ENCODE data around the gene HMCES. TPM values are rescaled to one million over a fixed set of nuclear protein-coding genes. Genes with fewer than 3 reads are reported as not detected.
A peak's percentile ranks its signal among the peaks of the same experiment; 100 is the strongest.

HMCES gene
- total and polyA plus RNA-seq, 2 of the 13 experiments (the other 11 are each of a cell fraction or from before 2014, with no cell fraction given), result 16.1 to 37.5 TPM

- 92% methylated on average over 3 of the region's 3 CpGs for WGBS (ENCODE audit: low lambda C conversion rate)
- FAIRE-seq (no peak), DNase-seq (ENCODE audit: low spot score) (no peak), ATAC-seq (peak; percentile 3; the same call in 2 of the 3 replicates)
- H3K9ac ChIP-seq (ENCODE audit: insufficient read depth, low read depth, low read length), result no peak overlapping the region
- no peak overlapping the region for H3K27ac ChIP-seq (ENCODE audit: extremely low read length, insufficient read depth, low read length)
- intact Hi-C loops (cut with micrococcal nuclease; ENCODE audit: unreplicated experiment) (no loop called here), in situ Hi-C loops (cut with HindIII; ENCODE audit: extremely low pct_ligation_motif_present, low pct_unique_long_range_greater_than_20kb) (no loop called here)
- H3K4me3 ChIP-seq (replicated peaks in 1 of 3; ENCODE audit: insufficient read depth in 1 of 3, low read depth in 2 of 3, low read length in 3 of 3), result no peak overlapping the region
- H4K20me1 ChIP-seq (ENCODE audit: insufficient read depth, low read length), result peaks cover 8% of the 10 kb centered on the region; the same call in 1 of the 2 replicates
- no peak overlapping the region for H3K4me2 ChIP-seq (ENCODE audit: low read depth, low read length)
- H3K36me3 ChIP-seq (replicated peaks in 1 of 2; ENCODE audit: control insufficient read depth in 1 of 2, insufficient read depth in 2 of 2, low read length in 2 of 2), result no peaks in the 10 kb centered on the region
- H3K79me2 ChIP-seq (ENCODE audit: insufficient read depth, low read length), result peaks cover 5% of the 10 kb centered on the region
- peaks cover 45% of the 10 kb centered on the region for H3K4me1 ChIP-seq (ENCODE audit: insufficient read depth, low read length)
- no TSS peak for BruUV-seq (replicated peaks)
- TF ChIP-seq CHD2 (IDR thresholded peaks at IDR 0.05; ENCODE audit: low read depth, low read length), result 0 out of 2 replicates have a peak, but pooled peaks have one; percentile 5
- TF ChIP-seq NR2F6 (IDR thresholded peaks at IDR 0.05), result no peak
- TF ChIP-seq NR2F6 (CRISPR knock-in tag; IDR thresholded peaks at IDR 0.05), result no peak
- no peak overlapping the region for H2AFZ ChIP-seq (ENCODE audit: low read length)
- CTCF ChIA-PET (ENCODE audit: low intra/inter-chr PET ratio, low total read pairs), result no interaction called here
- no peaks in the 10 kb centered on the region for H3K9me3 ChIP-seq (ENCODE audit: low read length)
- no peaks in the 10 kb centered on the region; a peak in 1 of 5 replicates for H3K27me3 ChIP-seq (ENCODE audit: control insufficient read depth in 1 of 2, insufficient read depth in 2 of 2, low read length in 2 of 2)
- POLR2A ChIA-PET, result interaction anchor here (0.6 kb wide), 1 partner anchor 32 kb away, joined by 3 read pairs; the partner anchor contains the start of gene HMCES
Observed at GRCh38 chr3:129311054-129311902, 32.6 kb downstream of the HMCES start.

- ChIA-PET CTCF (ENCODE audit: low intra/inter-chr PET ratio, low total read pairs) (no interaction called here), POLR2A (no interaction called here)
- Histone ChIP-seq H3K9me3 (ENCODE audit: low read length) (no peaks in the 10 kb centered on the region), H3K9ac (ENCODE audit: insufficient read depth, low read depth, low read length) (no peak overlapping the region), H3K4me2 (ENCODE audit: low read depth, low read length) (no peak overlapping the region), H3K36me3 (replicated peaks in 1 of 2; ENCODE audit: control insufficient read depth in 1 of 2, insufficient read depth in 2 of 2, low read length in 2 of 2) (no peaks in the 10 kb centered on the region), H3K4me1 (ENCODE audit: insufficient read depth, low read length) (peaks cover 48% of the 10 kb centered on the region), H3K27ac (ENCODE audit: extremely low read length, insufficient read depth, low read length) (no peak overlapping the region), H3K27me3 (ENCODE audit: control insufficient read depth in 1 of 2, insufficient read depth in 2 of 2, low read length in 2 of 2) (no peaks in the 10 kb centered on the region; a peak in 1 of 5 replicates), H3K4me3 (replicated peaks in 1 of 3; ENCODE audit: insufficient read depth in 1 of 3, low read depth in 2 of 3, low read length in 3 of 3) (no peak overlapping the region), H2AFZ (ENCODE audit: low read length) (no peak overlapping the region), H3K79me2 (ENCODE audit: insufficient read depth, low read length) (peaks cover 5% of the 10 kb centered on the region), H4K20me1 (ENCODE audit: insufficient read depth, low read length) (peaks cover 8% of the 10 kb centered on the region; the same call in 1 of the 2 replicates)
- no peak for FAIRE-seq
- intact Hi-C loops (cut with micrococcal nuclease; ENCODE audit: unreplicated experiment), result no loop called here
- WGBS (ENCODE audit: low lambda C conversion rate), result 51% methylated on average over 2 of the region's 2 CpGs
- TF ChIP-seq ZNF329 (CRISPR knock-in tag; IDR thresholded peaks at IDR 0.05; ENCODE audit: low read depth) (peak; percentile 94), ZNF607 (CRISPR knock-in tag; IDR thresholded peaks at IDR 0.05; ENCODE audit: borderline replicate concordance) (no peak)
- no TSS peak for BruUV-seq (replicated peaks)
- no peak for DNase-seq (ENCODE audit: low spot score)
- in situ Hi-C loops (cut with HindIII; ENCODE audit: extremely low pct_ligation_motif_present, low pct_unique_long_range_greater_than_20kb), result no loop called here
- ATAC-seq, result no peak
Observed at GRCh38 chr3:129312021-129312639, 33.5 kb downstream of the HMCES start.
